Nephron progenitor cell (in vitro differentiated cells): ENCODE measurements around the gene RPL27A.

Source experiments
- DNase-seq: peaks from one replicate; pipeline ENCODE4 v3.0.0; 2021
- H3K27ac Mint-ChIP-seq: 2 replicates; pipeline ENCODE4 v1.8.0; 2021; ENCODE audit warnings: mild to moderate bottlenecking, moderate library complexity, mixed read lengths
- H3K27me3 Mint-ChIP-seq: 2 replicates; pipeline ENCODE4 v1.8.0; 2021; ENCODE audit warnings: mild to moderate bottlenecking, low read depth, mixed read lengths; ENCODE audit not compliant: poor library complexity
- H3K36me3 Mint-ChIP-seq: 2 replicates; pipeline ENCODE4 v1.8.0; 2021; ENCODE audit warnings: low read depth, mixed read lengths
- H3K4me1 Mint-ChIP-seq: 2 replicates; pipeline ENCODE4 v1.8.0; 2021; ENCODE audit warnings: mixed read lengths
- H3K4me3 Mint-ChIP-seq: 2 replicates; pipeline ENCODE4 v1.8.0; 2021; ENCODE audit warnings: mild to moderate bottlenecking, moderate library complexity, mixed read lengths
- H3K9me3 Mint-ChIP-seq: 2 replicates; pipeline ENCODE4 v1.8.0; 2021; ENCODE audit warnings: mild to moderate bottlenecking, moderate library complexity, mixed read lengths
- CTCF ChIP-seq: fragments of 200-600 bp; sonication (generic); IDR thresholded peaks from 2 replicates; pipeline ENCODE4 v1.5.0; 2021; ENCODE audit warnings: antibody characterized with exemption

RPL27A gene

GRCh38 chr11:8693555-8693954, 11.0 kb downstream of the RPL27A start:
- peaks cover 70% of the 10 kb centered on the region for H3K36me3 Mint-ChIP-seq
- H3K9me3 Mint-ChIP-seq, result no peaks in the 10 kb centered on the region
- no peak for TF ChIP-seq CTCF
- no peak overlapping the region for H3K4me3 Mint-ChIP-seq
- H3K4me1 Mint-ChIP-seq, result peaks cover 18% of the 10 kb centered on the region
- H3K27me3 Mint-ChIP-seq, result no peaks in the 10 kb centered on the region
- no peak for DNase-seq
- H3K27ac Mint-ChIP-seq, result no peak overlapping the region

- no peak for TF ChIP-seq CTCF
- Mint-ChIP-seq H3K4me3 (no peak overlapping the region), H3K36me3 (peaks cover 70% of the 10 kb centered on the region), H3K27me3 (no peaks in the 10 kb centered on the region), H3K9me3 (no peaks in the 10 kb centered on the region), H3K4me1 (peaks cover 19% of the 10 kb centered on the region), H3K27ac (peak overlapping the region; percentile 12)
- DNase-seq, result no peak
Observed at GRCh38 chr11:8694137-8694536, 11.5 kb downstream of the RPL27A start.

DNA sequence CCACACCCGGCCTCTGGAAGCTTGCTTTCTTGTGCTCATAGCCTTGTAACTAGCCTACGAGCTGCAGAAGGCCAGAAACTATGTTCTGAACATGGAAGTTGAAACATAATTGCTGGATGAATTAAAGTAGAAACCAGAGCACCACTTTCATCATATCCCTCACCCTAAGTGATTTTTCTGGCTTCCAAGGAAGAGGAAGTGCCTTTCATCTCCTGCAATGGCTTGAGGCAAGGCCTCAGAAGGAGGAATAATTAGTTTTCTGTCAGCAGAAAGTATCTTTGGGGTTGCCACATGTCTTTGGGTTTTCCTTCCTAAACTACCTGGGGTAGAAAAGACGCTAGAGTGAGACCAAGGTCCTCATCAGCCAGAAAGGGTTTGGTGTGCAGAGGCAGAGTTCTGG, 14.5 kb downstream of the RPL27A start:
- DNase-seq, result no peak
- H3K4me1 Mint-ChIP-seq, result peaks cover 31% of the 10 kb centered on the region
- no peak for TF ChIP-seq CTCF
- H3K9me3 Mint-ChIP-seq, result no peaks in the 10 kb centered on the region
- H3K4me3 Mint-ChIP-seq, result no peak overlapping the region
- no peaks in the 10 kb centered on the region for H3K27me3 Mint-ChIP-seq
- peaks cover 64% of the 10 kb centered on the region for H3K36me3 Mint-ChIP-seq
- H3K27ac Mint-ChIP-seq, result no peak overlapping the region

DNA sequence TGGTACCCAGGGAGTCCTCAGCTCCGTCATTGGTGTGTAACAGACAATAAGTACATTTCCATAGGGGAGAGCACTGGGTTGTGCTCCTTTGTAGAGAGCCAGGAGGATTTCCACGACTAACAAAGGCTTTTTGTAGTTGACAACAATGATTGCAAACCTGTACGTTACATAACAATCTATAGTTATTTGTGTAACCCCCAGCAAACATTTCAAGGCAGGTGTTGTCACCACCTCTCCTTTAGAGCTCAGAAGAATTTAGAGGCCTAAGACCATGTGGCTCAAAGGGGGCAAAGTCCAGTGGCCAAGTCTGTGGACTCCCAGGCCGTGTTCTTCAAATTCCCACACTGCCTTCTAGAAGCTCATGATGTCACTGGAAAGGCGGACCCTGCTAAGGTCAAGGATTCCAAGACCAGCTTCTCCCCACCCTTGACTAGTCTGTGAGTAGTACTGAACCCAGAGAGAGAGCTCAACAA, 15.8 kb downstream of the RPL27A start:
- Mint-ChIP-seq H3K27ac (no peak overlapping the region), H3K36me3 (peaks cover 54% of the 10 kb centered on the region), H3K9me3 (no peaks in the 10 kb centered on the region), H3K4me1 (peaks cover 31% of the 10 kb centered on the region), H3K27me3 (no peaks in the 10 kb centered on the region), H3K4me3 (no peak overlapping the region)
- no peak for TF ChIP-seq CTCF
- DNase-seq, result no peak

GRCh38 chr11:8698917-8699441, 16.4 kb downstream of the RPL27A start:
- Mint-ChIP-seq H3K27ac (no peak overlapping the region), H3K4me1 (peaks cover 31% of the 10 kb centered on the region), H3K9me3 (no peaks in the 10 kb centered on the region), H3K4me3 (no peak overlapping the region), H3K27me3 (no peaks in the 10 kb centered on the region), H3K36me3 (peaks cover 50% of the 10 kb centered on the region)
- no peak for TF ChIP-seq CTCF
- DNase-seq, result no peak

GRCh38 chr11:8699903-8700302, 17.3 kb downstream of the RPL27A start:
- Mint-ChIP-seq H3K27me3 (no peaks in the 10 kb centered on the region), H3K36me3 (peaks cover 46% of the 10 kb centered on the region), H3K4me3 (no peak overlapping the region), H3K9me3 (no peaks in the 10 kb centered on the region), H3K4me1 (peaks cover 31% of the 10 kb centered on the region), H3K27ac (peak overlapping the region; percentile 70)
- TF ChIP-seq CTCF, result no peak
- no peak for DNase-seq
